Epidermal melanocyte (primary cell): Measurements from ENCODE around the gene NTNG2.
"Not testable (repeated sequence)": the region's sequence is repeated elsewhere in the genome, so short reads cannot be mapped to it uniquely, and the experiment has no call there.

ENCODE experiments used
- DNase-seq: peaks from one replicate; pipeline ENCODE4 v3.0.0; 2011; ENCODE audit warnings: low spot score; ENCODE audit not compliant: insufficient read length

The NTNG2 gene

GRCh38 chr9:132249123-132249522, 87.3 kb downstream of the NTNG2 start:
- no peak for DNase-seq

- DNase-seq: no peak
Observed at GRCh38 chr9:132249690-132250089, 87.8 kb downstream of the NTNG2 start.

- no peak for DNase-seq
Observed at GRCh38 chr9:132250324-132251262, 88.7 kb downstream of the NTNG2 start.

- no peak for DNase-seq
Observed at GRCh38 chr9:132260846-132261245, 99.0 kb downstream of the NTNG2 start.

- DNase-seq: no peak
Observed at GRCh38 chr9:132266017-132266416, 104.2 kb downstream of the NTNG2 start.

GRCh38 chr9:132267660-132268059, 105.8 kb downstream of the NTNG2 start:
- DNase-seq: no peak

- peak; percentile 67 for DNase-seq
Observed at GRCh38 chr9:132268725-132269352, 107.0 kb downstream of the NTNG2 start.

GRCh38 chr9:132269704-132270516, 108.1 kb downstream of the NTNG2 start:
- not testable (repeated sequence) for DNase-seq

GRCh38 chr9:132274861-132275260, 113.0 kb downstream of the NTNG2 start:
- DNase-seq: no peak

- DNase-seq: no peak
Observed at GRCh38 chr9:132283165-132283564, 121.3 kb downstream of the NTNG2 start.

GRCh38 chr9:132283863-132284262, 122.0 kb downstream of the NTNG2 start:
- DNase-seq: no peak

- no peak for DNase-seq
Observed at GRCh38 chr9:132287256-132287760, 125.5 kb downstream of the NTNG2 start.

GRCh38 chr9:132288361-132288760, 126.5 kb downstream of the NTNG2 start:
- no peak for DNase-seq

- no peak for DNase-seq
Observed at GRCh38 chr9:132288966-132289365, 127.1 kb downstream of the NTNG2 start.

GRCh38 chr9:132293145-132293721, 131.4 kb downstream of the NTNG2 start:
- no peak for DNase-seq
